Spleen (tissue), 7 donors: ENCODE measurements around the gene RANBP3L.
"Not testable (repeated sequence)": the region's sequence is repeated elsewhere in the genome, so short reads cannot be mapped to it uniquely, and the experiment has no call there.

Experiments
- POLR2A ChIP-seq, 3 donors: fragments of 450-650 bp; IDR thresholded peaks; one replicate each; pipeline ENCODE4 v1.5.1; 2017; ENCODE audit warnings: antibody characterized with exemption in 3 of 3, mild to moderate bottlenecking in 1 of 3
- POLR2AphosphoS5 ChIP-seq, 3 donors: sonication (generic); formaldehyde crosslinking; IDR thresholded peaks; one replicate each; pipeline ENCODE4 v1.5.1; 2017; ENCODE audit warnings: antibody characterized with exemption in 3 of 3
- TF ChIP-seq, protein P1 (sequence below), 11 experiments: fragments of 200-600 bp in 7 of 11; fragments of 450-650 bp in 4 of 11; sonication (generic) in 4 of 11; IDR thresholded peaks in 8 of 11; conservative IDR thresholded peaks in 3 of 11; 1 replicate in 7 of 11; 2 replicates in 4 of 11; pipeline versions ENCODE4 v1.4.0 to v1.8.0; 2016 to 2021; ENCODE audit warnings: antibody characterized with exemption in 11 of 11, inconsistent platforms in 4 of 11, mild to moderate bottlenecking in 1 of 11
- donor health status: DM: no; HTN: no; CAD: no; lungs with moderate emphysema.
- donor health status: DM: no; HTN: no; CAD: no.
- donor health status: DM: no; HTN: no; CAD: no.

GRCh38 chr5:36332720-36333119 is 31.0 kb upstream of the RANBP3L start:
- TF ChIP-seq POLR2AphosphoS5, POLR2A (IDR thresholded peaks at IDR 0.05): not testable (repeated sequence)
- TF ChIP-seq, protein P1, sequence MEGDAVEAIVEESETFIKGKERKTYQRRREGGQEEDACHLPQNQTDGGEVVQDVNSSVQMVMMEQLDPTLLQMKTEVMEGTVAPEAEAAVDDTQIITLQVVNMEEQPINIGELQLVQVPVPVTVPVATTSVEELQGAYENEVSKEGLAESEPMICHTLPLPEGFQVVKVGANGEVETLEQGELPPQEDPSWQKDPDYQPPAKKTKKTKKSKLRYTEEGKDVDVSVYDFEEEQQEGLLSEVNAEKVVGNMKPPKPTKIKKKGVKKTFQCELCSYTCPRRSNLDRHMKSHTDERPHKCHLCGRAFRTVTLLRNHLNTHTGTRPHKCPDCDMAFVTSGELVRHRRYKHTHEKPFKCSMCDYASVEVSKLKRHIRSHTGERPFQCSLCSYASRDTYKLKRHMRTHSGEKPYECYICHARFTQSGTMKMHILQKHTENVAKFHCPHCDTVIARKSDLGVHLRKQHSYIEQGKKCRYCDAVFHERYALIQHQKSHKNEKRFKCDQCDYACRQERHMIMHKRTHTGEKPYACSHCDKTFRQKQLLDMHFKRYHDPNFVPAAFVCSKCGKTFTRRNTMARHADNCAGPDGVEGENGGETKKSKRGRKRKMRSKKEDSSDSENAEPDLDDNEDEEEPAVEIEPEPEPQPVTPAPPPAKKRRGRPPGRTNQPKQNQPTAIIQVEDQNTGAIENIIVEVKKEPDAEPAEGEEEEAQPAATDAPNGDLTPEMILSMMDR (IDR thresholded peaks at IDR 0.05 in 8 of 11, conservative IDR thresholded peaks at IDR 0.05 in 3 of 11) = not testable (repeated sequence)
